ENCODE results near the gene TOR4A. TPM values are rescaled to one million over a fixed set of nuclear protein-coding genes. Genes with fewer than 3 reads are reported as not detected.

TOR4A gene
- total and polyA plus RNA-seq, 9 of the 15 experiments (the other 6 are each of a cell fraction or from before 2014, with no cell fraction given), result 3.9 to 49.2 (median 8.8) TPM

DNA sequence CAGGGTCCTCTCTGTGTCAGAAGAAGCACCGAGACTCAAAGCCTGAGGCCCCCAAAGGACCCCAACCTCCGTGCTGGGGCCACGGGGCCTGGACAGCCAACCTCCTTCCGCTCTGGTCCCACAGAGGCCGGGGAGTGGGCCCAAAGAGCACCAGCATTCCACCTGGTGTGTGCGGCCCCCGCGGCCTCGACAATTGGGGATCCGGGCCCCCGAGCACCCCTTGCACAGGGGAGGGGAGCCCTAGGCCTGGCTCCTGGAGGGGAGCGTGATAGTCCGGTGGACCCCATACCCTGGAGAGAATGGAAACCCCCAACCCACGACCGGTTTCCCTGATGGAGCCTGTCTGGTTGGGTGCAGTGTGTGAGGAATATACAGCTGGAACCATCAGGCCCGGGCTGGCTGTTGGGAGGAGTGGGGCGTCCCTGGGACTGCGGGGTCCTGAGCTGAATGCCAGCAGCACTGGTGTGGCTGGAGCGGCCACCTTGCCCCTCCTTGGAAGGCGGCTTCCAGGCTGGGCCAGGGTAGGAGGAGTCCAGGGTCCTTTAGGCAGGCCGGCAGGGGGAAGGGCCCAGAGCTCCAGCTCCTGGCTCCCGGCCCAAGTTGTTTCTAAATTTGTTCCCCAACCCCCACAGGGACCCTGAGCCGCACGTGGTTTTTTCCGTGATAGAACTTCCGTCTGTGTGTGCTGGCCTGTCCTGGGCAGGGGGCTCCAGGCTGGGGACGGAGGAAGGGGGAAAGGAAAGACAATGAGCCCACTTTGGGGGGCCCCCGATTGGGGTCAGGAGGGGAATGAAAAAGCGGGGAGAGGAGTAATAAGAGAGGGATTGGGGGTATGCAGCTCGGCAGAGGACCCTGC, 825 bp upstream of the TOR4A start:
- peak overlapping the region; percentile 91 to 92 for H3K9ac ChIP-seq (ENCODE audit: insufficient read depth in 1 of 2, low read depth in 2 of 2, low read length in 2 of 2)
- H3K9me1 ChIP-seq (ENCODE audit: control insufficient read depth, insufficient read depth, low read length), result no peaks in the 10 kb centered on the region
- BruUV-seq (replicated peaks), result TSS peak; percentile 81
- CTCF ChIA-PET (ENCODE audit: low intra/inter-chr PET ratio), result interaction anchor here (1.0 to 2.3 kb wide), 2 partner anchors 18 to 168 kb away, joined by 4 to 8 read pairs; no protein-coding TSS in a partner anchor
- intact Hi-C loops (cut with micrococcal nuclease), result loop anchor here (1.0 to 2.0 kb wide), 2 partner anchors 22 to 35 kb away; partner anchors contain the start of genes NELFB and TUBB4B
- H3K4me2 ChIP-seq (ENCODE audit: insufficient read depth, low read length), result peak overlapping the region; percentile 82
- H3K27me3 ChIP-seq (ENCODE audit: control insufficient read depth in 2 of 2, insufficient read depth in 2 of 2, low read length in 2 of 2), result no peaks in the 10 kb centered on the region
- H2AFZ ChIP-seq (ENCODE audit: low read depth, low read length), result peak overlapping the region; percentile 88
- H3K4me1 ChIP-seq (replicated peaks in 1 of 2; ENCODE audit: control insufficient read depth in 2 of 2, insufficient read depth in 2 of 2, low read length in 2 of 2), result peaks cover 17 to 97% of the 10 kb centered on the region in 2 experiments
- peak overlapping the region; percentile 88 for H3K4me3 ChIP-seq
- 15% methylated on average over 19 of the region's 30 CpGs for WGBS (ENCODE audit: insufficient coverage, low coverage, missing lambda C conversion rate)
- peaks cover 37% of the 10 kb centered on the region for H3K79me2 ChIP-seq (ENCODE audit: control insufficient read depth, insufficient read depth, low read length)
- in situ Hi-C loops (cut with MboI), result no loop called here
- no peaks in the 10 kb centered on the region for H3K9me3 ChIP-seq (replicated peaks; ENCODE audit: control insufficient read depth, insufficient read depth, low read depth, low read length)
- no peaks in the 10 kb centered on the region for H4K20me1 ChIP-seq (replicated peaks; ENCODE audit: control insufficient read depth, insufficient read depth, low read length)
- peaks cover 51% of the 10 kb centered on the region; the same call in 1 of the 3 replicates for H3K36me3 ChIP-seq (ENCODE audit: control insufficient read depth, insufficient read depth, low read length)
- ATAC-seq (peak; percentile 73), FAIRE-seq (peak; percentile 95), DNase-seq (ENCODE audit: extremely low read depth in 1 of 4, low spot score in 3 of 4) (peak; percentile 77 to 93 (median 84))
- H3K27ac ChIP-seq (ENCODE audit: extremely low read depth, low read depth, low read length), result peak overlapping the region; percentile 98
- POLR2A ChIA-PET, result interaction anchor here (0.5 to 2.6 kb wide), 15 partner anchors 10 to 277 kb away, joined by 3 to 23 read pairs (median 3); partner anchors contain the start of genes LRRC26, MRPL41, NELFB and TUBB4B
- TF ChIP-seq ZNF121 (CRISPR knock-in tag; conservative IDR thresholded peaks at IDR 0.05), result no peak
- no peak for TF ChIP-seq MCM3 (IDR thresholded peaks at IDR 0.05)
- TF ChIP-seq MYC (IDR thresholded peaks at IDR 0.05; ENCODE audit: low read depth, low read length), result peak; percentile 97
- TF ChIP-seq MYC (CRISPR knock-in tag; IDR thresholded peaks at IDR 0.05; ENCODE audit: borderline replicate concordance, low read depth), result peak; percentile 76; the same call in 1 of the 2 replicates
- TF ChIP-seq FOXK2 (conservative IDR thresholded peaks at IDR 0.05 in 1 of 2, IDR thresholded peaks at IDR 0.05 in 1 of 2; ENCODE audit: low read depth in 2 of 2), result peak; percentile 52 to 67; a peak in 1 of 4 replicates
- TF ChIP-seq BCL6 (CRISPR knock-in tag; IDR thresholded peaks at IDR 0.05), result no peak
- TF ChIP-seq, protein P1, sequence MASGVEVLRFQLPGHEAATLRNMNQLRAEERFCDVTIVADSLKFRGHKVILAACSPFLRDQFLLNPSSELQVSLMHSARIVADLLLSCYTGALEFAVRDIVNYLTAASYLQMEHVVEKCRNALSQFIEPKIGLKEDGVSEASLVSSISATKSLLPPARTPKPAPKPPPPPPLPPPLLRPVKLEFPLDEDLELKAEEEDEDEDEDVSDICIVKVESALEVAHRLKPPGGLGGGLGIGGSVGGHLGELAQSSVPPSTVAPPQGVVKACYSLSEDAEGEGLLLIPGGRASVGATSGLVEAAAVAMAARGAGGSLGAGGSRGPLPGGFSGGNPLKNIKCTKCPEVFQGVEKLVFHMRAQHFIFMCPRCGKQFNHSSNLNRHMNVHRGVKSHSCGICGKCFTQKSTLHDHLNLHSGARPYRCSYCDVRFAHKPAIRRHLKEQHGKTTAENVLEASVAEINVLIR (CRISPR knock-in tag; IDR thresholded peaks at IDR 0.05), result no peak
- peak; percentile 56; the same call in 1 of the 2 replicates for TF ChIP-seq DPF2 (IDR thresholded peaks at IDR 0.05)
- no peak for TF ChIP-seq POLR3A (IDR thresholded peaks at IDR 0.05; ENCODE audit: borderline replicate concordance, extremely low read depth, insufficient read depth, insufficient read length)
- TF ChIP-seq, protein P2, sequence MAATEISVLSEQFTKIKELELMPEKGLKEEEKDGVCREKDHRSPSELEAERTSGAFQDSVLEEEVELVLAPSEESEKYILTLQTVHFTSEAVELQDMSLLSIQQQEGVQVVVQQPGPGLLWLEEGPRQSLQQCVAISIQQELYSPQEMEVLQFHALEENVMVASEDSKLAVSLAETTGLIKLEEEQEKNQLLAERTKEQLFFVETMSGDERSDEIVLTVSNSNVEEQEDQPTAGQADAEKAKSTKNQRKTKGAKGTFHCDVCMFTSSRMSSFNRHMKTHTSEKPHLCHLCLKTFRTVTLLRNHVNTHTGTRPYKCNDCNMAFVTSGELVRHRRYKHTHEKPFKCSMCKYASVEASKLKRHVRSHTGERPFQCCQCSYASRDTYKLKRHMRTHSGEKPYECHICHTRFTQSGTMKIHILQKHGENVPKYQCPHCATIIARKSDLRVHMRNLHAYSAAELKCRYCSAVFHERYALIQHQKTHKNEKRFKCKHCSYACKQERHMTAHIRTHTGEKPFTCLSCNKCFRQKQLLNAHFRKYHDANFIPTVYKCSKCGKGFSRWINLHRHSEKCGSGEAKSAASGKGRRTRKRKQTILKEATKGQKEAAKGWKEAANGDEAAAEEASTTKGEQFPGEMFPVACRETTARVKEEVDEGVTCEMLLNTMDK (IDR thresholded peaks at IDR 0.05; ENCODE audit: borderline replicate concordance, insufficient read depth, low read depth, low read length, poor library complexity, severe bottlenecking), result no peak
- TF ChIP-seq YY1 (IDR thresholded peaks at IDR 0.05; ENCODE audit: borderline replicate concordance in 1 of 3, control insufficient read depth in 1 of 3, extremely low read depth in 1 of 3, insufficient read depth in 3 of 3, insufficient read length in 1 of 3, insufficient replicate concordance in 2 of 3, low read depth in 1 of 3, low read length in 2 of 3), result peak in 1 of 3 experiments; percentile 6
- no peak for TF ChIP-seq MCM7 (IDR thresholded peaks at IDR 0.05)
- no peak for TF ChIP-seq ZNF224 (CRISPR knock-in tag; IDR thresholded peaks at IDR 0.05)
- peak; percentile 82 for TF ChIP-seq XRCC5 (IDR thresholded peaks at IDR 0.05; ENCODE audit: low read depth, low read length)
- TF ChIP-seq HDAC1 (IDR thresholded peaks at IDR 0.05), result peak; percentile 45 to 79; a peak in 2 of 4 replicates
- peak; percentile 49; the same call in 1 of the 2 replicates for TF ChIP-seq MXI1 (IDR thresholded peaks at IDR 0.05; ENCODE audit: low read depth, low read length)
- TF ChIP-seq SAP30 (IDR thresholded peaks at IDR 0.05; ENCODE audit: borderline replicate concordance, insufficient read depth, low read depth, low read length, poor library complexity, severe bottlenecking), result no peak
